ENCODE results near the gene MUC15.

GRCh38 chr11:26527685-26528084, 44.4 kb downstream of the MUC15 start:
- no peak for TF ChIP-seq CTCF (conservative IDR thresholded peaks at IDR 0.05; ENCODE audit: low read length)
- no peak for TF ChIP-seq EZH2phosphoT487 (IDR thresholded peaks at IDR 0.05; ENCODE audit: borderline replicate concordance)

Measured in Loucy (cell line).